C1 segment of cervical spinal cord (tissue), 14 donors: Measurements from ENCODE around the gene SEPTIN12.
A peak's percentile ranks its signal among the peaks of the same experiment; 100 is the strongest.
"Not testable (repeated sequence)": the region's sequence is repeated elsewhere in the genome, so short reads cannot be mapped to it uniquely, and the experiment has no call there.

Experiments
- DNase-seq, 14 donors: peaks; one replicate each; lab custom pipeline; 2025; lab: John Stamatoyannopoulos, UW

SEPTIN12 gene

GRCh38 chr16:4784444-4784987, 3.6 kb downstream of the SEPTIN12 start:
- DNase-seq, result not testable (repeated sequence)

- DNase-seq, result no peak
Measured at GRCh38 chr16:4783951-4784336, 4.2 kb downstream of the SEPTIN12 start.

- no peak for DNase-seq
Measured at GRCh38 chr16:4783251-4783950, 4.7 kb downstream of the SEPTIN12 start.

- no peak for DNase-seq
Measured at GRCh38 chr16:4780235-4780634, 7.9 kb downstream of the SEPTIN12 start.

GRCh38 chr16:4778050-4778392, 10.1 kb downstream of the SEPTIN12 start:
- DNase-seq, result no peak

GRCh38 chr16:4777339-4778049, 10.7 kb downstream of the SEPTIN12 start:
- DNase-seq, result no peak

- no peak for DNase-seq
Measured at GRCh38 chr16:4776141-4776705, 11.9 kb downstream of the SEPTIN12 start.

- no peak for DNase-seq
Measured at GRCh38 chr16:4775005-4775404, 13.1 kb downstream of the SEPTIN12 start.

GRCh38 chr16:4772351-4772750, 15.8 kb downstream of the SEPTIN12 start:
- DNase-seq, result no peak

- DNase-seq, result no peak
Measured at GRCh38 chr16:4771646-4772045, 16.5 kb downstream of the SEPTIN12 start.

- DNase-seq, result peak in 1 of 14 donors; percentile 18
Measured at GRCh38 chr16:4769306-4769638, 18.9 kb downstream of the SEPTIN12 start.

GRCh38 chr16:4768549-4769305, 19.4 kb downstream of the SEPTIN12 start:
- peak; percentile 77 to 96 (median 94) for DNase-seq

GRCh38 chr16:4767872-4768548, 20.1 kb downstream of the SEPTIN12 start:
- DNase-seq, result peak in 2 of 14 donors; percentile 12 to 32

GRCh38 chr16:4766875-4767628, 21.1 kb downstream of the SEPTIN12 start, which contains the start of gene ZNF500:
TSS of gene ZNF500 (minus strand) at chr16:4767162. CDS start at chr16:4765978, 1,184 bp downstream.
- peak; percentile 63 to 96 (median 90) for DNase-seq

- no peak for DNase-seq
Measured at GRCh38 chr16:4765511-4766474, 22.4 kb downstream of the SEPTIN12 start.

- no peak for DNase-seq
Measured at GRCh38 chr16:4763791-4764190, 24.4 kb downstream of the SEPTIN12 start.

GRCh38 chr16:4762205-4762604, 25.9 kb downstream of the SEPTIN12 start:
- DNase-seq, result no peak

GRCh38 chr16:4760221-4760910, 27.8 kb downstream of the SEPTIN12 start:
- no peak for DNase-seq

- DNase-seq, result no peak
Measured at GRCh38 chr16:4755687-4756086, 32.5 kb downstream of the SEPTIN12 start.
